ENCODE measurements around the gene ALAS1.
A peak's percentile ranks its signal among the peaks of the same experiment; 100 is the strongest.
"Not testable (repeated sequence)": the region's sequence is repeated elsewhere in the genome, so short reads cannot be mapped to it uniquely, and the experiment has no call there.

ALAS1 gene

DNA sequence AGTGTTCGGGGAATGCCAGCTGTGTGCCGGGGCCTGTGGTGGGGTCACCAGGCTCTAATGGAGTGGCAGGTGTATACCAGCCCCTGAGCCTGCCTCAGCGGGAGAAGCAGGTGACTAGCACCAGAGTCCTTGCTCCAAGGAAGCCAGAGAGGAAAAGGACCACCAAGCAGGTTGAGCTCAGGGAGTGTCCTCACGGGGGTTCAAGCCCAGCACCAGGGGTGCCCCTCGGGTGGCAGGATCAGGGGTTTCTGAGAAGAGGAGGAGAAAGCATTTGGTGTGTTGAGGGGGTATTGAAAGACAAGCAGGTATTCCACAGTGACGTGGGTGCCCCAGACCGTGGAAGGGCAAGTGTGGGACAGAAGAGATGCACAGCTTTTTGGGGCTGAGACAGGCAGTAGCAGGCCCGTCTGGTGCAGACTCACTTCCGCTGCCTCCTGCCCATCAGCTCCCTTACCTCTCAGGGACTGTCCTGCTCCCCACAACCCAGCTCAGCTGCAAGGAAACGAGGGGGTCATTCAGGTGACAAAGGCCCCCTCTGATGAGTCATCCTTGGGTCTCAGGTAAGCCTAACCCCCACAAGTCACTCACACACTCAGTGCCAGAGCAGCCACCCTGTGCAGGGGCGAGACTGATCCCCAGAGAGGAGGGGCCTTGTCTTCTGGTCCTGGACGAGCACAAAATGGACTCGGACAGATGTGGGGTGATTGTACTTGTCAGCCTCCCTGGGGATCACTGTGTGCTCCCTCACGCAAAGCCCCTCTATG lies 22.4 kb upstream of the ALAS1 start:
- no peak for DNase-seq
- in situ Hi-C loops (cut with MboI; ENCODE audit: low pct_unique_long_range_greater_than_20kb, low sequenced_read_pairs) = no loop called here

DNA sequence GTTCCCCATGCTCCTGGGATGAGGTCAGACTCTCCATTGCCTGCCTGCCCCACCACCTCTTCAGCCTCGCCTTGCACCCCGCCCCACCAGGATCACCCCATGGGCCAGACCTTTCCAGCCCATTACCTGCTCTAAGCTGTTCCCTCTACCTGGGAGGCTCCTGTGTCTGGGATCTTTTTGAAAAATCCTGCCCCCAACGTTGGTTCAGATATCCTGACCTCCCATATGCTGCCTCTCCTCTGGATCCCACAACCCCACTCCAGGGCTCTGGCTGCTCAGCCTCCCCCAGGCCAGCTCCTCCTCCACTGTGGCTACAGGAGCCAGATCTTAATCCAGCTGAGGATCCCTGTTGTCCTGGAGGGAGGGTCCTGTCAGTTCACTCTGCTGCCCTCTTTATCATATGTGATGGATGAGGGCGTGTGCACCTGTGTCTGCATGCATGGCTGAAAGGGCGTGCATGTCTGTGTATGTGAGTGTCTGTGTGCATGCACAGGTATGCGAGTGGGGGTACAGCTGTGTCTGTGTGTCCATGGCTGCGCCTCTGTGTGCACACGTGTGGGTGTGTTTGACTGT lies 21.7 kb upstream of the ALAS1 start:
- DNase-seq = no peak
- in situ Hi-C loops (cut with MboI; ENCODE audit: low pct_unique_long_range_greater_than_20kb, low sequenced_read_pairs) = no loop called here

DNA sequence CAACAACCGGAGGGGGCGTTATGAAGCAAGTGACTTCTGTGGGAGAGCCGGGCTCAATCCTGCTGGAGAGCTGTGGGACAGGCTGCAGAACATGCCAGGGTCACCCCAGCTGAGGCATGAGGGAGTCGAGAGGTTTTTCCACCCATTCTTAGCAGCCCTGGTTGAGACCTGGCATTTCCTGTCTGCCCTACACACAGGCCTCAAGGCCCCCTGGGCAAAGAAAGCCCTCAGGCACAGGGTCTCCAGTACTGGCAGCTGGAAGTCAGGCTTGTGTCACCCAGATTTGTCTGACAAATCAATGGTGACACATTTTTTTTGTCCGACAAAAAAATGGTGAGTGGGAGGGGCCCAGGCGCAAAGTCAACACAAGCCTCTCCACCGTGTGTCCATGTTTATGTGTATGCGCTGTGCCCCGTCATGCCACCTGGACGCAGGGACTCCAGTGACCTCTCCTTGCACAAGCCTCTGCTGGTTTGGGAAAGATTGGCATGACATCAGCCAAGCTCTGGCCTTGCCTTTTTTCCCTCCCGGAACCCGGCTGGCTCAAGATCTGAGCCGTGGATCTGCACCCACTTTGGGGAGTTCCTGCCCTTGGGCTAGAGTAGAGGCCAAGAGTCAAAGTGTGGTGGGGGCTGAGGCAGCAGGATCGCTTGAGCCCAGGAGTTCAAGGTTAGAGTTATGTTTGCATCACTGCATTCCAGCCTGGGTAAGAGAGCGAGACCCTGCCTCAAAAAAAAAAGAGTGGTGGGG lies 20.8 kb upstream of the ALAS1 start:
- no peak for DNase-seq
- in situ Hi-C loops (cut with MboI; ENCODE audit: low pct_unique_long_range_greater_than_20kb, low sequenced_read_pairs) = no loop called here

DNA sequence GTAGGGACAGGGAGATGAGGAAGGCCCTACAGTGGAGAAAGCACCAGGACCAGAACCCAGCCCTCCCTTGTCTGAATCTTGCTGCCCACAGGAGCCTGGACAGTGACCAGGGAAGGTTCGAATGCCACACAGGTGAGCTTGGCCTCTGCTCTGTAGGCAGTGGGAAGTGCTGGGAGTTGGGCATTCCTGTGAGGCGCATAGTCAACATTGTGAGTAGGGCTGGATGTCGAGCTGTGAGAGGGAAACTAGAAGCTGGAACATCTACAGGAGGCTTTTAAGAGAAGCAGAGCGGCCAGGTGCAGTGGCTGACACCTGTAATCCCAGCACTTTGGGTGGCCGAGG lies 20.3 kb upstream of the ALAS1 start:
- in situ Hi-C loops (cut with MboI; ENCODE audit: low pct_unique_long_range_greater_than_20kb, low sequenced_read_pairs) = no loop called here
- no peak for DNase-seq

DNA sequence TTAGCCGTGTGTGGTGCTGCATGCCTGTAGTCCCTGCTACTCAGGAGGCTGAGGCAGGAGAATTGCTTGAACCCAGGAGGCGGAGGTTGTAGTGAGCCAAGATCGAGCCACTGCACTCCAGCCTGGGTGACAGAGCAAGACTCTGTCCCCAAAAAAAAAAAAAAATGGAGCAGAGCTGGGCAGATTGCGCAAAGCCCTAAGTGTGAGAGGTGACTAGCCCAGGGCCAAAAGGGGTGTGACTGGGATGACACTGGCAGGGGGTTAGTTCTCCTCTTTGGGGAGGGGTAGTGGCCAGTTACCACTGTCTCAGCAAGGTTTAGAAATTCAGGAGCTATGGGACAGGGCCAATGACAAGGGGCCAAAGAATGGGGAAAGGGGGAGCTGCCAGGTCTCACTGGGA lies 19.8 kb upstream of the ALAS1 start:
- DNase-seq; in situ Hi-C loops (cut with MboI; ENCODE audit: low pct_unique_long_range_greater_than_20kb, low sequenced_read_pairs): not testable (repeated sequence)

DNA sequence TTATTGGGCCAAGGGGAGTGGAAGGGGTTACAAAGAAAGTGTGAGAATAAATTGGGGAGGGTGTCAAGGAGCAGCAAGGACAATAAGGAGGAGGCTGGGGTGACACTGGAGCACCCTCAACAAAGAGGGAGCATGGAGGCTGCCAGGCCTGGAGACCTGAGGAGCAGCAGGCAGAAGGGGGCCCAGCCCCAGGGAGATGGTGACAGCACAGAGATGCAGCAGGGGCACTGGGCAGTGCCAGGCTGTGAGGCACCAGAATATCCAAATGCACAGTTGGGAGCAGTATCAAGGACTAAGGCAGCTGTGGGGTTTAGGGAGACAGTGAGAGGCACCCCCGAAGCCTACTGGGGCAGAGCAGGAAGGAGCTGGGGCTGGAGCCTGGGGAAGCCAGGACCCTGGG lies 19.4 kb upstream of the ALAS1 start:
- in situ Hi-C loops (cut with MboI; ENCODE audit: low pct_unique_long_range_greater_than_20kb, low sequenced_read_pairs) = no loop called here

DNA sequence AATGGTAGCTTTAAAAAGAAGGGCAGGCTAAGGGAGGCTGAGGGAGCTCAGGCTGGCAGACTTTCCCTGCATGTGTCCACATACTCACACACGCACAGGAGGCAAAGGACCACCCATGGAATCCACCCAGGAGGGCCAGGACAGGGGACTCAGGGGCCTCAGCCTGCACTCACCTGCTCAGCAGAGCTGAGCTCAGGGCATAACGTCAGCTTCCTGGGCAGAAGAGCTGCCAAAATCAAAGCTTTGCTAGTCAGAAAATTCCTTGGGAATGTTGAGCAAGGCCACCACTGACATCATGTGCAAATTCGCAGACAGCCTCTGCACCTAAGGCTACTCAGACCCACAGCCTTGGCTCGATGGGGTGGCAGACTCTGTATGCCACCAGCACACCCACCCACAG lies 16.4 kb upstream of the ALAS1 start:
- DNase-seq = no peak
- in situ Hi-C loops (cut with MboI; ENCODE audit: low pct_unique_long_range_greater_than_20kb, low sequenced_read_pairs) = no loop called here

More for the DNA sequence above, 19.4 kb upstream of the ALAS1 start:
- no peak for DNase-seq

DNA sequence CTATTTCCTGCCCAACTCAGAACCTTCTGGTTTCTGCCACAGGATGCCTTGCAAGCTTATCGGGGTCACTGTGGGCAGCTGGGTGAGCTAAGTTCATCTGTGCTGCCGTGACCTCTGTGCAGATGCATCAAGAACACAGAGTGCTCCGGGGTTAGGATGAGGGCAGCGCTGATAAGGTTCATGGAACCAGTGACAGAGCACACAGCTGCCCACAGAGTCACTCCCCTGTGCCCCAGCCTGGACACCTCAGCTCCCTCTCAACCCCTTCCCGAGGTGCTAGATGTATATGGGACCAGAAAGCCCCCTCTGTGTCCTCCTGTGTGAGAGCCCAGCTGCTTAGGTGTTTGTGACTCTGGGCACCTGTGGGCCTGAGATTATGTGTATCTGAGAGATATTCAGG lies 15.8 kb upstream of the ALAS1 start:
- in situ Hi-C loops (cut with MboI; ENCODE audit: low pct_unique_long_range_greater_than_20kb, low sequenced_read_pairs) = no loop called here
- DNase-seq = no peak

DNA sequence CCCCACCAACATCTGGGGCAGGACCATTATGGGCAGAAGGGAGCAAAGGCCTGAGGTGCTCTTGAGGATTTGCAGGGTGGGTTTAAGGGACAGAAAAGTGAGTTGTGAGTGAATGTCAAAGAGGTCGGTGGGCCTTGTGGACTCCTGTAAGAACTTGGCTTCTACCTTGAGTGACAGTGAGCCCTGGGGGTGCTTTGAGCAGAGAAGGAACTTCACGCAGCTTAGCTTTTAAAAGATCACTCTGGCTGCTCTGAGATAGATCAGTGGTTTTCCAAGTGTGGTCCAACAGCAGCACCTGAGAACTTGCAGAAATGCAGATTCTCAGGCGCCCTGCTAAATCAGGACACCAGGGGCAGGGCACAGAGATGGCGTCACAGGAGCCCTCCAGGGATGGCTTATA lies 15.3 kb upstream of the ALAS1 start:
- in situ Hi-C loops (cut with MboI; ENCODE audit: low pct_unique_long_range_greater_than_20kb, low sequenced_read_pairs) = no loop called here
- no peak for DNase-seq

DNA sequence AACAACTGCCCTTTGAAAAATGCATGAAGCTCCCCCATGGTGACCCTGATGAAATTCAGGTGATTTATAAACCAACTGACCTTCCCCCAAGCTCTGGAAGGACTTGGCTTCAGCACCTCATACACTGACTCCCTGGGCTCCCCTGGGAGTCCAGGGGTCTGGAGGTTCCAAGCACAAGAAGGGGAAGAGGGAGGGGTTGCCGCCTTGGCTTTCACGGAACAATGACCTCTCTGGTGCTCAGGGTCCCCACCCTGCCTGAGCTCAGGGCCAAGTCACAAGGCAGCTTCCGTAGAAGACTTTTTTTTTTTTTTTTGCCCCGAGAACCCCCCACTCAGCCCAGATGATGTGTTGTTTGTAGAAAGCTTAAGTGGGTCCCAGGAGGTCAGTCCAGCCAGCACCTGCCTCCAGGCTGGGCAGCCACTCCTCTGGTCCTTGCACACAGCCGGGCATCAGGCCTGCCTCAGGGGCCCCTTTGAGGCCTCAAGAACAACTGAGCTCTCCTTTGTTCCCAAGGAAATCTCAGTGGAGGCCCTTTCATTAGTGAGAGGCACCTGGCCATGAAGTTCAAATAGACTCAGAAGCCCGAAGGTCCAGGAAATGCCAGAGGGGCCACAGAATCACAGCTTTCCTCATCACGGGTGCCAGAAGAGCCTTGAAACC lies 14.0 kb upstream of the ALAS1 start:
- in situ Hi-C loops (cut with MboI; ENCODE audit: low pct_unique_long_range_greater_than_20kb, low sequenced_read_pairs) = no loop called here

DNA sequence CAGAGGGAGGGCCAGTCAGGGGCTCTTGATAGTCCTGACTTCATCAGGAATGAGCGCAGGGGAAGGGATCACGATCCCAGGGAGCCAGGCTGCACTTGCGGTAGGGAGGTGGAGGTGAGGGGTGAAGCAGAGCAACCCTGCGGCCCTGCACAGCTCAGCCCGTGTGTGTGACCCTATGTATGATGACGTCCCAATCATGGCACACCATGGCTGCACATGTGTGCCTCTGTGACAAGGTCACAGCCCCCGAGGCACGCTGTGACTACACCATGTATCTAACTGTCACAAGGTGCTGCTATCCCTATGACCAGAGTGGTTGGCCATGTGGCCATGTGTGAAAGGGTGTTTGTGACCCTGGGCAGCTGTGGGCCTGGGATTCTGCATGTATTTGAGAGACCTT lies 13.3 kb upstream of the ALAS1 start:
- DNase-seq = no peak
- in situ Hi-C loops (cut with MboI; ENCODE audit: low pct_unique_long_range_greater_than_20kb, low sequenced_read_pairs) = no loop called here

More for the DNA sequence above, 14.0 kb upstream of the ALAS1 start:
- DNase-seq = no peak

DNA sequence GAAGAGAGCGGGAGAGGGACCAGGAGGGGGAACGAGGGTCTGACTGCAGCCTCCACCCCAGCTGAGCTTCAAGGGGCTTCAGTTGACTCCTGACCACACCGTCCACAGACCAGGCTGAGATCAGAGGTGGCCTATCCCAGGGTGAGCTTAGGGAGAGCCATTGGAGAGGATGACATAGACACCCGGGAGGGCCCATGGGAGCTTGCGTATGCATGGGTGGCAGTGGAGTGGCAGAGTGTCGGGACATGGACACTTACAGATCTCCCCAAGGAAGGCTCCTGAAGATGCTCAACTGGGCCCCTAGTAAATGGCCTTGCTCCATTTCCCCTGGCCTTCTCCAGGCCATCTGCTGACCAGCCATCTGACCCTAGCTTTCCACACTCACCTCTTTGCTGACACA lies 12.6 kb upstream of the ALAS1 start:
- DNase-seq = no peak
- in situ Hi-C loops (cut with MboI; ENCODE audit: low pct_unique_long_range_greater_than_20kb, low sequenced_read_pairs) = no loop called here

DNA sequence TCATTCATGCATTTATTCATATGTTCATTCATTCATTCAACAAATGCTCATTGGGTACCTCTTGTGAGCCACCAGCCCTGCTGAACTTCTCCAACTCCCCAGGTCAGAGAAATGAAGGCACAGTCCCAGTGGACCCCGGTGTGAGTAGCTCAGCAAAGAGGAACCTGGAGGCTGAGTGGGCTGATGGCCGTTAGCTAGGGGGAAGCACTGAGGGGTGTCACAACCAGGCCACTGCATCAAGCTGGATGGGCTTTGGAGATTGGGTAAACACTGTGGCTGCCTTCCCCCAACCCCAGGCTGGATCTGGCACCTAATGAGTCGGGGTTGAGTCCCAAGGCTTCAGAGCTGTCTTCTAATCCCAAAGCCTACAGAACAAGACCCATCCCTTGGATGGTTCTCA lies 12.1 kb upstream of the ALAS1 start:
- DNase-seq = peak; percentile 69
- in situ Hi-C loops (cut with MboI; ENCODE audit: low pct_unique_long_range_greater_than_20kb, low sequenced_read_pairs) = no loop called here

DNA sequence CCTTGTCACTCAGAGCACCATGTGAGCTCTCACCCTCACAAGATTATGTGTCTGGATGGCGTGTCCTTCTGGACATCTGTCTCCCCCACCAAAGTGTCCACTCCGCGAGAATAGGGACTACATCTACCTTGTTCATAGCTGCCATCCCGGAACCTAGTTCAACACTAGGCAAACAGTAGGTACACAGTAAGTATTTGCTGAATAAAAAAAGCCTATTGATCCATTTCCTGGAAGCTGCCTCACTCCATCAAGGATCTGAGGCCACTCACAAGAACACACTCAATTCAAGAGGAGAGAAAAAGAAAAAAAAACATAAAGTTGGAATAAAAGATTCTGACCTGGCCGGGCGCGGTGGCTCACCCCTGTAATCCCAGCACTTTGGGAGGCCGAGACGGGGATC lies 11.2 kb upstream of the ALAS1 start:
- in situ Hi-C loops (cut with MboI; ENCODE audit: low pct_unique_long_range_greater_than_20kb, low sequenced_read_pairs) = no loop called here
- DNase-seq = no peak

DNA sequence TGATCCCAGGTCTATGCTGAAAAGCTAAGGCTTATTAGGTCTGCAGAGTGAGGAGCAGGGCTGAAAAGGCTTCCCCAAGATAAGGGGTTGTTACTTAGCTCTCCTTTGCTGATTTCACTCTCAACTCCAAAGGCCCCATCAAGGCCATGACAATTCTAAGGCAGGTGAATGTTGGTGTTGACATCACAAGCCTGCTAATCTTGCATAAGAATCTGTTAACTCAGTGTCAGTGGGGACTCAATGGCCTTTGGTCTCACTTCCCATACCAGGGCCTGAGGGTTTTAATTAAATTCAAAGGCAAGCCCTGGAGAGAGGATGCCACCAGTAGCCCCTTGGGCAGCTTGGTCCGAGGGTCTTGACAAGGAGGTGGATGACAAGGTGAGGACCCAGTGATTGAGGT lies 9.4 kb upstream of the ALAS1 start:
- in situ Hi-C loops (cut with MboI; ENCODE audit: low pct_unique_long_range_greater_than_20kb, low sequenced_read_pairs) = no loop called here
- no peak for DNase-seq

DNA sequence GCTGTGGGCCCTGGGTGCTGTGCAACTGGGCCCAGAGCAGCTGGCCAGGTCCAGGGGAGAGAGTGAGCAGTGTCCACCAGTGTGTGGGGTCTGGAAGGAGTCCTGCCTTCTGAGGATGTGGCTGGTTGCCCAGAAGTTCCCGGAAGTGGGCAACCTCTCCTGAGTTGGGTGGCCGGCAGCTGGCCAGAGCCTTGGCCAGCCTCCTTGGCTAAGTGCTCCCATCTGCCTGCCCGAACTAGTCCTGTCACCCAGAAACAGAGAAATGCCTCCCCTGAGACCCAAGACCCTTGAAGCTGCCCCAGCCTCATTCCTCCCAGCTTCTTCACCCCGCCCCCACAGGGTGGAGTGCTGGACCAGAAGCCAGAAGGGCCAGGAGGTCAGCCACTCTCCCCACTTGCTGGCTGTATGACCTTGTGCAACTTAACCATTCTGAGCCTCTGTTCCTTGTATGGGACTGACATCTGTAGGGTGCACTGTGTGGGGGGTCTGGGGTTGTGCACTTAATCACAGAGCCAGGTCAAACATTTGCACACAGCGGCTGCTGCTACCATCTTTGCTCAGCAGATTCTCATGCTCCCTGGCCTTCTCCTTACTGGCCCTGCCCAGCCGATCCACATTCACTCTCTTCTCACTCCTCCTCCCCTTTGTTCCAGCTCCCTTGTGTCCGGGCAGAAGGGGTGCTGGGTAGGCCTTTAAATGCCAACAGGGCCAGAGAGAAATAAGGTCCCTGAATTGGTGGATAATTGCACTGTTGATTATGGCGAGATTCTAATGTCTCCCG lies 7.5 kb upstream of the ALAS1 start:
- no peak for DNase-seq
- in situ Hi-C loops (cut with MboI; ENCODE audit: low pct_unique_long_range_greater_than_20kb, low sequenced_read_pairs) = no loop called here

DNA sequence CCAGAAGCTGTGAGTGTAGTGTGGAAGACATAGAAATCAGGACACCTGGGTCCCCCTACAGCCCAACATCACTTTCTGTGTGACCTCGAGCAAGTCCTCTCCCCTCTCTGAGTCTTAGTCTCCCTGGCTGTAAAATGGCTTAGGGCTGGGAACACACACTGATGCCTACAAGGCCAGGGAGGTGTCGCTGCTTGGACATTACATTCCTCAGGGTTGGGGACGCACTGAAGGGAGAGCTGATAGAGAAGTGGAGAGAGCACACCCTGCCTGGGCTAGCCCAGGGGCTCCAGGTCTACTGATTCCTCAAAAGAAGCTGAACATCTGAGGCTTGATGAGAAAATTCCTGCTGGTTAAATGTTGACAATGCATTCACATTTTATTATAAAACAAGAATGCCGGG lies 6.3 kb upstream of the ALAS1 start:
- in situ Hi-C loops (cut with MboI; ENCODE audit: low pct_unique_long_range_greater_than_20kb, low sequenced_read_pairs) = no loop called here
- no peak for DNase-seq

DNA sequence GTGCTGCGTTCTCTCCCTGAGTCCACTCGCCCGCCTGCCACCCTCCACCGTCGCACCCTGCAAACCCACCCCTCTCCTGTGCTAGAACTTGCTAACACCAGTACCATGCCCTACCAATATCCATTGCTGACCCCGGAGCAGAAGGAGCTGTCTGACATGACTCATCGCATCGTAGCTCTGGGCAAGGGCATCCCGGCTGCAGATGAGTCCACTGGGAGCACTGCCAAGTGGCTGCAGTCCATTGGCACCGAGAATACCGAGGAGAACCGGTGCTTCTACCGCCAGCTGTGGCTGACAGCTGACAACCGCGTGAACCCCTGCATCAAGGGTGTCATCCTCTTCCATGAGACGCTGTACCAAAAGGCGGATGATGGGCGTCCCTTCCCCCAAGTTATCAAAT lies 4.9 kb upstream of the ALAS1 start:
- no peak for DNase-seq
- in situ Hi-C loops (cut with MboI; ENCODE audit: low pct_unique_long_range_greater_than_20kb, low sequenced_read_pairs) = no loop called here

DNA sequence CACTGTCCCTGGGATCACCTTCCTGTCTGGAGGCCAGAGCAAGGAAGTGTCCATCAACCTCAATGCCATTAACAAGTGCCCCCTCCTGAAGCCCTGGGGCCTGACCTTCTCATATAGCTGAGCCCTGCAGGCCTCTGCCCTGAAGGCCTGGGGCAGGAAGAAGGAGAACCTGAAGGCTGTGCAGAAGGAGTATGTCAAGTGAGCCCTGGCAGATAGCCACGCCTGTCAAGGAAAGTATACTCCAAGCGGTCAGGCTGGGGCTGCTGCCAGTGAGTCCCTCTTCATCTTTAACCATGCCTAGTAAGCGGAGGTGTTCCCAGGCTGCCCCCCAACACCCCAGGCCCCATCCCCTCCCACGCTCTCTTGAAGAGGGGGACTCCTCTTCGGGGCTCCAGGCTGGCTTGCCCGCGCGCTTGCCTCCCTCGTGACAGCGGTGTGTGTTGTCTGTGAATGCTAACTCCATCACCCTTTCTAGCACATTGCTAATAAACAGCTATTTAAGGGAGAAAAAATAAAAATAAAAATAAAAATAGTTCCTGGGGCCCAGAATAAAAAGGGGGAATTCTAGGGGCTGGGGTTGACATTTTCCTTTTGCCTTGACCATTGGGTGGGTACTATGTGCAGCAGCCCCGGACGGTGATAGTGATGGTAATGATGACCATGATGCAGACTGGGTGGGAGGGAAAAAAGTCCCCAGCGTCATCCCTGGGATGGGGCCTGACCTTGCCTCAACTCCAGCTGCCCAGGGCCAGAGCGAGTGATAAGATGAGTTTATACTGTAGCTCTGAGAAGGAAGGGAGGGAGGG lies 3.3 kb upstream of the ALAS1 start:
- no peak for DNase-seq
- in situ Hi-C loops (cut with MboI; ENCODE audit: low pct_unique_long_range_greater_than_20kb, low sequenced_read_pairs) = no loop called here
